Measurements from ENCODE around the gene PABPN1L.

- no peak for TF ChIP-seq POLR2A (IDR thresholded peaks at IDR 0.05)
- no peak for TF ChIP-seq CTCF (IDR thresholded peaks at IDR 0.05)
- no peak for TF ChIP-seq POLR2AphosphoS5 (IDR thresholded peaks at IDR 0.05)
Measured at GRCh38 chr16:88869673-88869980, 3.2 kb upstream of the PABPN1L start.
